Fibroblast of mammary gland (primary cell): Measurements from ENCODE around the gene CIB2.
"Not testable (repeated sequence)": the region's sequence is repeated elsewhere in the genome, so short reads cannot be mapped to it uniquely, and the experiment has no call there.

Experiments
- DNase-seq: peaks from one replicate; pipeline ENCODE4 v3.0.0-alpha.2; 2010; ENCODE audit warnings: low read depth
- H3K4me3 ChIP-seq: 2 replicates; pipeline ENCODE4 v1.5.1; 2011; ENCODE audit warnings: low read depth, mild to moderate bottlenecking, low read length, moderate library complexity; ENCODE audit not compliant: control insufficient read depth
- TF ChIP-seq, protein P1 (sequence below): conservative IDR thresholded peaks from 2 replicates; pipeline ENCODE4 v1.5.1; 2011; ENCODE audit warnings: low read depth, low read length, inconsistent platforms; ENCODE audit not compliant: control insufficient read depth, insufficient read depth

Gene CIB2

DNA sequence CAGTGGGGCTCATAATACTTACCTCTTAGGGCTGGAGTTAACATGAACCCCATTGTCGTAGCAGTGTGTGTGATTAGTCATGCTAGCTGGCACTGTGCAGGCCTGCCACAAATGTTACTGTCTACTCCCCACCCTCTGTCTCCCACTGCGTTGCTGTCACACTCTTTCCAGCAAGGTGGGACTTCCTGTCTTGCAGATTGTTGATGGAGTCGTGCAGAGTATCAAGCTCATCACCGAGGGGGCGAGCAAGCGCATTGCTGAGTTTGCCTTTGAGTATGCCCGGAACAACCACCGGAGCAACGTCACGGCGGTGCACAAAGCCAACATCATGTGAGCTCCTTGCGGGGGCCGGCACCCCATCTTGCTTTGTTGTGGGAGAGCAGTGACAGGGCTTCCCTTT lies 30.8 kb upstream of the CIB2 start:
- TF ChIP-seq, protein P1, sequence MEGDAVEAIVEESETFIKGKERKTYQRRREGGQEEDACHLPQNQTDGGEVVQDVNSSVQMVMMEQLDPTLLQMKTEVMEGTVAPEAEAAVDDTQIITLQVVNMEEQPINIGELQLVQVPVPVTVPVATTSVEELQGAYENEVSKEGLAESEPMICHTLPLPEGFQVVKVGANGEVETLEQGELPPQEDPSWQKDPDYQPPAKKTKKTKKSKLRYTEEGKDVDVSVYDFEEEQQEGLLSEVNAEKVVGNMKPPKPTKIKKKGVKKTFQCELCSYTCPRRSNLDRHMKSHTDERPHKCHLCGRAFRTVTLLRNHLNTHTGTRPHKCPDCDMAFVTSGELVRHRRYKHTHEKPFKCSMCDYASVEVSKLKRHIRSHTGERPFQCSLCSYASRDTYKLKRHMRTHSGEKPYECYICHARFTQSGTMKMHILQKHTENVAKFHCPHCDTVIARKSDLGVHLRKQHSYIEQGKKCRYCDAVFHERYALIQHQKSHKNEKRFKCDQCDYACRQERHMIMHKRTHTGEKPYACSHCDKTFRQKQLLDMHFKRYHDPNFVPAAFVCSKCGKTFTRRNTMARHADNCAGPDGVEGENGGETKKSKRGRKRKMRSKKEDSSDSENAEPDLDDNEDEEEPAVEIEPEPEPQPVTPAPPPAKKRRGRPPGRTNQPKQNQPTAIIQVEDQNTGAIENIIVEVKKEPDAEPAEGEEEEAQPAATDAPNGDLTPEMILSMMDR = no peak
- DNase-seq = no peak

DNA sequence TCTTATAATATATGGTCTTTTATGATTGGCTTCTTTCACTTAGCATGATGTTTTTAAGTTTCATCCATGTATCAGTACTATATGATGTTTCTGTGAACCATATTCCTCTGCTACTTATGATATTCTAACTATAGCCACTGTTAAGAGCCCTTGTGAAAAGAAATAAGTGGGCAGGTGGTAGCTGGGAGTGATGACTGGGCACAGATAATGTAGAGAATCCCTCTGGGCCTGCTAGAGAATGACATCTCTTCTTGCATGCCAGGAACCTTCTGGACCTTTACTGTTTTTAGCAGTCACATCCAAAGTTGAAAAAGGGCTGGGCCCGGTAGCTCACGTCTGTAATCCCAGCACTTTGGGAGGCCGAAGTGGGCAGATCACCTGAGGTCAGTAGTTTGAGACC lies 28.1 kb upstream of the CIB2 start:
- TF ChIP-seq, protein P1 = no peak
- no peak overlapping the region for H3K4me3 ChIP-seq
- no peak for DNase-seq

More for the DNA sequence above, 30.8 kb upstream of the CIB2 start:
- no peak overlapping the region for H3K4me3 ChIP-seq

DNA sequence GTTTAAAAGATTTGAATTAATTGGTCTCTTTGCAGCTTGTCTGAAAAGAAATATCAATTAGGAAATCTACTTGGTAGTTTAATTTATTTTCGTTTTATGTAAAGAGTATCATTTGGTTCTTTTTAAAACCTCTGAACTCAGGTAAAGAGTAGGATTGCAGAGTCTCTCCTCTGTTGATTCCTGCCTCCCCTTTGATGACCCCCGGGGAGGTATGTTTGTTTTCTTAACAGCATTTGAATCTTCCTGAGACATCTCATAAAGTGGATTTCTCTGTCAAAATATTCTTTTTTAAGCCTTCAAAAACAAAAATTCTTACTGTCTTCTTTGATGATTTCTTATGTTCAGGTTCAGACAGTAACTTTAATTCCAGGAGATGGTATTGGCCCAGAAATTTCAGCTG lies 26.0 kb upstream of the CIB2 start:
- no peak overlapping the region for H3K4me3 ChIP-seq
- no peak for DNase-seq
- TF ChIP-seq, protein P1 = no peak

DNA sequence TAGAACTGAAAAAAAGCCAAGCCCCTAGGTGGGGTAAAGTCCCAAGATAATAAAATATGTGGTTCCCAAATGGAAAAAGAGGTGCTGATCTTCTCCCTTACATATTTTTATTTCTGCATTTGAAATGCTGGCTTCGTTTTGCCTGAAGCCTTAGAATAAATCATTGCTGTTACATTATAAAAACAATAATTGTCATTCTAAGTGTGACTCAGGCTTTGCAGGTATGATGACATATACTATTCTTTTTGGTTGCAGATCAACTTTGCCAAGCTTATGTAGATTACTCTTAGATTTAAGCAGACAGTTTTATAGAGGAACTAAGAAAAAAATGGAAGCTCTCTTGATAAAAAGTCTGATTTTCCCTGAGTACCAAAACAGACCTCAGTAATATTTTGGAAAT lies 25.4 kb upstream of the CIB2 start:
- no peak overlapping the region for H3K4me3 ChIP-seq
- TF ChIP-seq, protein P1 = no peak
- peak; percentile 3 for DNase-seq

DNA sequence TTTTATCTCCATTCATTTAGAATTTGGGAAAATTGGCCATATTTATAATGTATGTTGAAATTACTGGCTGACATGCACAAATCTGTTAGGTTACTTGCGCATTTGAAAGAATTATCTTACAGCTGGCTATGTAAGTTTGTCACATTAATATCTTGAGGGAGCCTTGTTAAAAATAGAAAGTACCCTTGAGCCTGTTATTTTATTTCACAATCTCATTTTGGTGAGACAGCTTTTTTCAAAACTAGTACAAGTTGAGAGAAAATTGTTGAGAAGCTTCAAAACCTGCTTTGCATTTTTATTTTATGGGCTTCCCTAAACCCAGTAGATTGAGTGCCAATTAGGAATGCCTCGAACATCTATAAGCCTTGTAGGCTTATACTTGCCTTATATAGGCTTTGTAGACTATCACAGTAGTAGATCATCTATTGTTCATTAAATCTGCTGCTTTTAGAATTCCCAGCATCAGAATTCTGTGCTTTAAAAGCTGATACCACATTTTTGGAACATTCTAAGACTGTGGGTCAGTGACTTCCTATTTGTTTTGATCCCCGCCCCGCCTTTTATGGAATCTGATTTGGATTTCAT lies 24.2 kb upstream of the CIB2 start:
- DNase-seq = no peak
- no peak overlapping the region for H3K4me3 ChIP-seq
- TF ChIP-seq, protein P1 = no peak

DNA sequence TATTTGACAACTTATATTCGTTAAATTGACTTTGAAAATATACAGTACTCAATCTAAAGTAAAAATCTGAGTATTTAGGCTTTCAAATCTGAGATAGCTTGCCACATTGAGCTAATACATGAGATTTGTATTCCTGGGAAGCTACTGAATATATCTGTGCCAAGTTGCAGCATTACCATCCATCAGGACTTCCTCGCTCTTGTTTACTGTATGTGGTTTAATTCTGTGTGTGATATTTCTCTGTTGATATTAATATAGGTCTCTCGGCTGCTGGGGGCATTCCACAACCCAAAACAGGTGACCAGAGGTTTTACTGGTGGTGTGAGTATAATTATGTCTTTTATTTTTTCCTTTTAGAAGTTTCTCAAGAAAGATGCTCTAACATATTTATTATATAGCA lies 23.7 kb upstream of the CIB2 start:
- DNase-seq = no peak
- no peak overlapping the region for H3K4me3 ChIP-seq
- TF ChIP-seq, protein P1 = no peak

DNA sequence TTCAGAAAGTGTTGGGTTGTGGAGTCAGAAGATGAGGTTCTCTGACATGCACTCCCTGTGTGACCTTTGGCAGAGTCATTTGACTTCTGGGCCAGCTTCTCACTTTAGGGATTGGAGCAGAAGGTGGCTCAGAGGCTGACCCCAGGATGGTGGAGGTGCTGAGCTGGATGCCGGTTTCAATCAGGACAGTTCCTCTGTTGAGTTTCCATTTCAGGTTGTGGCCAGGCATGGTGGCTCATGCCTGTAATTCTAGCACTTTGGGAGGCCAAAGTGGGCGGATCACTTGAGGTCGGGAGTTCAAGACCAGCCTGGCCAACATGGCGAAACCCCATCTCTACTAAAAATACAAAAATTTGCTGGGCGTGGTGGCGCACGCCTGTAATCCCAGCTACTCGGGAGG lies 19.8 kb upstream of the CIB2 start:
- not testable (repeated sequence) for DNase-seq, H3K4me3 ChIP-seq
